Adrenal gland (tissue), 12 donors: ENCODE measurements around the gene MGAT1. TPM values are rescaled to one million over a fixed set of nuclear protein-coding genes. Genes with fewer than 3 reads are reported as not detected.

ENCODE experiments used
- DNase-seq, 7 donors: peaks; one replicate each; pipeline ENCODE4 v3.0.0-alpha.2; 2019 to 2020
- H3K27ac ChIP-seq, 5 donors: fragments of 200-600 bp; sonication (generic) in 4 of 5; 1 replicate in 3 of 5; 2 replicates in 2 of 5; pipeline versions ENCODE4 v1.5.1 to v1.8.0; 2016 to 2020; ENCODE audit warnings: mild to moderate bottlenecking in 1 of 5
- H3K27me3 ChIP-seq: fragments of 200-600 bp; 2 replicates; pipeline ENCODE4 v1.8.0; 2021
- H3K36me3 ChIP-seq, 2 donors: fragments of 200-600 bp; replicated peaks in 1 of 2; 1 replicate in 1 of 2; 2 replicates in 1 of 2; pipeline versions ENCODE4 v1.5.1 to v1.8.0; 2018 to 2022
- H3K4me1 ChIP-seq, 2 donors: fragments of 200-600 bp; replicated peaks in 1 of 2; 1 replicate in 1 of 2; 2 replicates in 1 of 2; pipeline versions ENCODE4 v1.5.1 to v1.8.0; 2018 to 2021
- H3K4me3 ChIP-seq, 4 donors: fragments of 200-600 bp; sonication (generic) in 3 of 4; one replicate each; pipeline ENCODE4 v1.5.1; 2016 to 2018
- H3K9me3 ChIP-seq, 3 donors: fragments of 200-600 bp; sonication (generic) in 1 of 3; replicated peaks in 1 of 3; 1 replicate in 2 of 3; 2 replicates in 1 of 3; pipeline versions ENCODE4 v1.5.1 to v1.8.0; 2016 to 2021
- POLR2A ChIP-seq, 2 donors: fragments of 450-650 bp; IDR thresholded peaks; one replicate each; pipeline ENCODE4 v1.6.1; 2017; ENCODE audit warnings: antibody characterized with exemption in 2 of 2, mild to moderate bottlenecking in 2 of 2, moderate library complexity in 1 of 2
- WGBS, 4 donors: extraction: QIAGEN DNeasy Blood & Tissue Kit in 2 of 4; methylation state at CpG; one replicate each; pipeline versions ENCODE4 v1.1.5 to v1.1.7; 2013 to 2017; 5-methylcytosine and 5-hydroxymethylcytosine counted together
- intact Hi-C, 2 donors: fragments of 100-400 bp; cut with DNase I; formaldehyde crosslinking; loops; one replicate each; pipeline versions ENCODE4 v1.14.1 to v1.15.0; 2022 to 2023
- polyA plus RNA-seq, 3 donors: library from polyadenylated mRNA; stranded (reverse); fragments of 200-250 nt in 2 of 3; fragments of 350-450 nt in 1 of 3; fragmentation: Illumina TruSeq in 1 of 3; extraction: RNeasy Lipid Tissue Mini Kit (QIAGEN cat#74804) in 1 of 3; gene quantifications; one replicate each; pipeline ENCODE4 v1.2.3, GENCODE V29; 2013 to 2014
- total RNA-seq, 9 donors: library from RNA; depleted of rRNA in 4 of 9; stranded (reverse); fragments of >200 nt in 4 of 9; fragments of 120-200 nt in 1 of 9; fragmentation: NEBNext Ultra II Directional in 1 of 9; extraction: Animal tissue kit (Norgen Biotek cat#: 25700) in 1 of 9; gene quantifications; one replicate each; pipeline versions ENCODE4 v1.1.0 to v1.2.4, GENCODE V29; 2013 to 2023
- TF ChIP-seq, protein P1 (sequence below), 6 experiments: fragments of 450-650 bp in 4 of 6; fragments of 200-600 bp in 2 of 6; sonication (generic) in 1 of 6; IDR thresholded peaks; 1 replicate in 5 of 6; 2 replicates in 1 of 6; pipeline versions ENCODE4 v1.5.1 to v1.8.0; 2016 to 2021; ENCODE audit warnings: antibody characterized with exemption in 6 of 6, mild to moderate bottlenecking in 2 of 6, moderate library complexity in 1 of 6
- donor health status: healthy with polysubstance abuse.
- donor health status: Bipolar disorder and iron deficiency.
- donor health status: DM: yes; HTN: yes; CAD: no.
- donor health status: DM: no; HTN: no; CAD: no.
- donor health status: DM: no; HTN: no; CAD: no.
- donor health status: DM: yes; HTN: yes; CAD: no.

MGAT1 gene
- total and polyA plus RNA-seq, 12 donors = 46.8 to 224 (median 140) TPM

DNA sequence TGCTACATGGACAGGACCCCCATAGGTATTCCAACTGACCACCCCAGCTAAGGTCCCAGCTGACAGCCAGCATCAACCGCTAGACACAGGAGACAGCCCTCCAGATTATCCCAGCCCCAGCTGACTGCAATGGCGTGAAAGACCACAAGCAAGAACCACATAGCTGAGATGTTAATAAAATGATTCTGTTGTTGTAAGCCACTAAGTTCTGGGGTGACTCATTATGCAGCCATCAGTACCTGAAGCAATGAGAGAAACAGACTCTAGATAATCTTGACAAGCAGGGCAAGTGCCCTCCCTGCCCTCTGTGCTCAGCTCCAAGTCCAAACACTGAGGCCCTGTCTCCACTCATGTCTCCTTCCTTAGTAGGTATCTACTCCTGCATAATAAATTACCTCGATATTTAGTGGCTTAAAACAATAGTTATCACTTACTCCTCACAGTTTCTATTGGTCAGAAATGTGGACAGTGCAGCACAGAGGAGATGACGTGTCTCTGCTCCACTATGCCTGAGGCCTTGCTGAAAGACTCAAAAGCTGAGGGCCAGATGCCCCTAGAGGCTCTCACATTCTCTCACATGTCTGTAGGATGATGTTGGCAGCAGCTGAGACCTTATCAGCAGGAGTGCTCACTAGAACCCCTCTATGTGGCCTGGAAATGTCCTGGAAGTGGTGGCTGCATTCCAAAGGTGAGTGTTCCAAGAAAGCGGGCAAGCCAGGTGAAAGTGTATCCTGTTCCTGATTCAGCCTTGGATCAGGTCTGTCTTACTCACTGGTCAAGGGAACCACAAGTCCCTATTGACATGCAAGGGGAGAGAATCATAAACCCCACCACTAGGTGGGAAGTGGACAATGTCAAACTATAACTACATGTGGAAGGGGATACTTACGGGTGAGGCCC lies 2.5 kb downstream of the MGAT1 start:
- peak in 1 of 7 donors; percentile 17 for DNase-seq
- intact Hi-C loops = no loop called here
- TF ChIP-seq, protein P1, sequence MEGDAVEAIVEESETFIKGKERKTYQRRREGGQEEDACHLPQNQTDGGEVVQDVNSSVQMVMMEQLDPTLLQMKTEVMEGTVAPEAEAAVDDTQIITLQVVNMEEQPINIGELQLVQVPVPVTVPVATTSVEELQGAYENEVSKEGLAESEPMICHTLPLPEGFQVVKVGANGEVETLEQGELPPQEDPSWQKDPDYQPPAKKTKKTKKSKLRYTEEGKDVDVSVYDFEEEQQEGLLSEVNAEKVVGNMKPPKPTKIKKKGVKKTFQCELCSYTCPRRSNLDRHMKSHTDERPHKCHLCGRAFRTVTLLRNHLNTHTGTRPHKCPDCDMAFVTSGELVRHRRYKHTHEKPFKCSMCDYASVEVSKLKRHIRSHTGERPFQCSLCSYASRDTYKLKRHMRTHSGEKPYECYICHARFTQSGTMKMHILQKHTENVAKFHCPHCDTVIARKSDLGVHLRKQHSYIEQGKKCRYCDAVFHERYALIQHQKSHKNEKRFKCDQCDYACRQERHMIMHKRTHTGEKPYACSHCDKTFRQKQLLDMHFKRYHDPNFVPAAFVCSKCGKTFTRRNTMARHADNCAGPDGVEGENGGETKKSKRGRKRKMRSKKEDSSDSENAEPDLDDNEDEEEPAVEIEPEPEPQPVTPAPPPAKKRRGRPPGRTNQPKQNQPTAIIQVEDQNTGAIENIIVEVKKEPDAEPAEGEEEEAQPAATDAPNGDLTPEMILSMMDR (IDR thresholded peaks at IDR 0.05) = no peak
- TF ChIP-seq POLR2A (IDR thresholded peaks at IDR 0.05) = no peak
- H3K27me3 ChIP-seq = no peaks in the 10 kb centered on the region
- H3K4me3 ChIP-seq = peak overlapping the region in 1 of 4 donors; percentile 79
- no peaks in the 10 kb centered on the region for H3K36me3 ChIP-seq
- H3K27ac ChIP-seq = peak overlapping the region in 1 of 5 donors; percentile 5
- H3K9me3 ChIP-seq = no peaks in the 10 kb centered on the region
- H3K4me1 ChIP-seq = peaks cover 39 to 78% of the 10 kb centered on the region in 2 donors
- WGBS, 4 donors = 64 to 76% (median 68%) methylated on average over 6 of the region's 6 CpGs

DNA sequence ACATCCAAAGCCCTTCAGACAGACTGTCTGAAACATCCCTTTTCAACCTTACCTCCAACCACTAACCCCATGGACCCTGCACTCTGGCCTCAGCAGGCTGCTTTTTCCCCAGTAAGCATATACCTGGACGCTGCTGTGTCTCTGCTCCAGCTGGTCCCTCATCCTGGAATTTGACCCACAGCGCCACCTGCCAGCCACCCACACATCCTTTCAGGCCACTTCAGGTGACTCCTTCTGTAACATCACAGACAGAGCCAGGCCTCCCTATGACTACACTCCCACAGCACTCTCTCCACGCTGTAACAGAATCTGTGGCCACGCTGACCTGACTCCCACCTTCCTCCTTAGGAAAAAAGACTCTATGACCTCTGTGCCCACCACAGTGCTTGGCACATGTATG lies 3.4 kb downstream of the MGAT1 start:
- H3K4me3 ChIP-seq = no peak overlapping the region
- H3K27ac ChIP-seq = peak overlapping the region in 1 of 5 donors; percentile 2
- intact Hi-C loops = no loop called here
- H3K27me3 ChIP-seq = no peaks in the 10 kb centered on the region
- peak in 1 of 7 donors; percentile 27 for DNase-seq
- no peaks in the 10 kb centered on the region for H3K36me3 ChIP-seq
- peaks cover 39 to 76% of the 10 kb centered on the region in 2 donors for H3K4me1 ChIP-seq
- H3K9me3 ChIP-seq = no peaks in the 10 kb centered on the region
- WGBS, 4 donors = 67 to 84% (median 81%) methylated on average over 4 of the region's 4 CpGs
- no peak for TF ChIP-seq POLR2A (IDR thresholded peaks at IDR 0.05)
- TF ChIP-seq, protein P1 (IDR thresholded peaks at IDR 0.05) = peak in 1 of 6 experiments; percentile 8

DNA sequence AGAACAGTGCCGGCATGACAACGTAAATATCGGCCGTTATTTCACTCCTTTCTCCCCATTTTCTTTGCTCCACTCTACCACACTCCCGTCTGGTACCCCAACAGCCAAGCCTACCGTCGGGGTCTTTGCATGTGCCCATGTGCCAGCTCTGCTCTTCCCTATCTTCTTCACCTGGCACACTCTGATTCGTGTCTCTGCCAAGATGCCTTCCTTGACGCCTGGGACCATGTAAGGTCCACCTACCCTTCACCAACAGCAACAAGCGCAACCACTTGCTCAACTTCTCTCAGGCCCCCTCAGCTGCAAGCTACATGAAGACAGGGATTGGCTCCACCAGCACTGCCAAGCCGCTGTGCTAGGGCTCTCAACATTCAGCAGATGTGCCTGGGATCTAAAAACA lies 4.4 kb downstream of the MGAT1 start:
- no peak overlapping the region for H3K4me3 ChIP-seq
- 74 to 92% (median 80%) methylated on average over 11 of the region's 11 CpGs for WGBS, 4 donors

More for the DNA sequence above, 4.4 kb downstream of the MGAT1 start:
- Histone ChIP-seq H3K27ac (peak overlapping the region in 1 of 5 donors; percentile 12), H3K9me3 (no peaks in the 10 kb centered on the region), H3K4me1 (peaks cover 39 to 68% of the 10 kb centered on the region in 2 donors), H3K27me3 (no peaks in the 10 kb centered on the region), H3K36me3 (peaks cover 0 to 2% of the 10 kb centered on the region in 2 donors)
- peak in 1 of 7 donors; percentile 15 for DNase-seq
- TF ChIP-seq, protein P1 (IDR thresholded peaks at IDR 0.05) = no peak
- no peak for TF ChIP-seq POLR2A (IDR thresholded peaks at IDR 0.05)
- intact Hi-C loops = no loop called here
